K562 (cell line): Measurements from ENCODE around the gene XPOT. TPM values are rescaled to one million over a fixed set of nuclear protein-coding genes. Genes with fewer than 3 reads are reported as not detected.

Experiments used
- ATAC-seq: fragments of 200-7000 bp; cut with Tn5 transposase; 3 replicates; pipeline ENCODE4 v1.9.1; 2020; ENCODE audit warnings: moderate library complexity
- BruUV-seq: library from RNA; stranded (reverse); fragments of 400-500 nt; replicated peaks from 2 replicates; lab custom pipeline; 2021; lab: Mats Ljungman, UMichigan
- CTCF ChIA-PET: fragments of 300-600 bp; formaldehyde crosslinking; extraction: SDS; loops from one replicate; lab custom pipeline; 2021; ENCODE audit warnings: low intra/inter-chr PET ratio; lab: Yijun Ruan, JAX
- POLR2A ChIA-PET: fragments of 300-600, 350-650 bp; sonication (Branson Sonifier 250); formaldehyde crosslinking; extraction: SDS; loops from one replicate; lab custom pipeline; 2021; ENCODE audit warnings: antibody characterized with exemption, inconsistent platforms; lab: Yijun Ruan, JAX
- DNase-seq, 4 experiments: peaks; one replicate each; pipeline versions ENCODE4 v3.0.0 to v3.0.0-alpha.2; 2011 to 2018; ENCODE audit warnings: low spot score in 3 of 4, mixed read lengths in 3 of 4; ENCODE audit errors: extremely low read depth in 1 of 4
- FAIRE-seq: peaks from 2 replicates; lab custom pipeline; 2011; peaks lifted over from hg19 to GRCh38; lab: Jason Lieb, UNC
- H2AFZ ChIP-seq: 2 replicates; pipeline ENCODE4 v1.6.0; 2011; ENCODE audit warnings: low read depth, low read length, control low read depth, inconsistent platforms
- H3K27ac ChIP-seq: fragments of 200-600 bp; 3 replicates; pipeline ENCODE4 v1.8.0; 2011; ENCODE audit warnings: low read depth, mild to moderate bottlenecking, control low read depth, inconsistent platforms, low read length, moderate library complexity, mixed read lengths; ENCODE audit errors: extremely low read depth
- H3K27me3 ChIP-seq, 2 experiments: fragments of 300-600 bp in 1 of 2; 2 replicates in 1 of 2; 3 replicates in 1 of 2; pipeline versions ENCODE4 v1.6.0 to v1.8.0; 2011; ENCODE audit warnings: inconsistent platforms in 2 of 2, low read length in 2 of 2, mild to moderate bottlenecking in 1 of 2, mixed read lengths in 1 of 2, moderate library complexity in 1 of 2; ENCODE audit not compliant: control insufficient read depth in 2 of 2, insufficient read depth in 2 of 2
- H3K36me3 ChIP-seq: fragments of 300-600 bp; 3 replicates; pipeline ENCODE4 v1.8.0; 2011; ENCODE audit warnings: mild to moderate bottlenecking, low read length, inconsistent platforms; ENCODE audit not compliant: control insufficient read depth, insufficient read depth
- H3K4me1 ChIP-seq, 2 experiments: fragments of 200-600 bp in 1 of 2; replicated peaks in 1 of 2; 2 replicates in 1 of 2; 3 replicates in 1 of 2; pipeline versions ENCODE4 v1.5.1 to v1.8.0; 2011; ENCODE audit warnings: inconsistent platforms in 2 of 2, low read length in 2 of 2, mild to moderate bottlenecking in 1 of 2, mixed read lengths in 1 of 2, moderate library complexity in 1 of 2; ENCODE audit not compliant: control insufficient read depth in 2 of 2, insufficient read depth in 2 of 2
- H3K4me2 ChIP-seq: 2 replicates; pipeline ENCODE4 v1.6.1; 2011; ENCODE audit warnings: low read length, control low read depth, inconsistent platforms, mixed read lengths; ENCODE audit not compliant: insufficient read depth
- H3K4me3 ChIP-seq: fragments of 200-600 bp; sonication (generic), shearing (Covaris generic); 2 replicates; pipeline ENCODE4 v1.5.1; 2016; ENCODE audit warnings: control low read depth, inconsistent platforms
- H3K79me2 ChIP-seq: fragments of 200-600 bp; 3 replicates; pipeline ENCODE4 v1.8.0; 2011; ENCODE audit warnings: low read length, inconsistent platforms; ENCODE audit not compliant: control insufficient read depth, insufficient read depth
- H3K9ac ChIP-seq, 2 experiments: 2 replicates each; pipeline versions ENCODE4 v1.6.0 to v1.6.1; 2011; ENCODE audit warnings: low read depth in 2 of 2, low read length in 2 of 2, control low read depth in 1 of 2, inconsistent platforms in 1 of 2, mild to moderate bottlenecking in 1 of 2, mixed read lengths in 1 of 2; ENCODE audit not compliant: insufficient read depth in 1 of 2
- H3K9me1 ChIP-seq: one replicate; pipeline ENCODE4 v1.6.0; 2011; ENCODE audit warnings: inconsistent platforms, mild to moderate bottlenecking, low read length, moderate library complexity; ENCODE audit not compliant: control insufficient read depth, insufficient read depth
- H3K9me3 ChIP-seq: replicated peaks from 2 replicates; pipeline ENCODE4 v1.5.1; 2011; ENCODE audit warnings: low read depth, low read length, inconsistent platforms; ENCODE audit not compliant: control insufficient read depth, insufficient read depth
- H4K20me1 ChIP-seq: replicated peaks from 2 replicates; pipeline ENCODE4 v1.6.1; 2011; ENCODE audit warnings: low read length, inconsistent platforms, mixed read lengths; ENCODE audit not compliant: control insufficient read depth, insufficient read depth
- ARHGAP35 ChIP-seq: fragments of 450-650 bp; IDR thresholded peaks from 2 replicates; pipeline ENCODE4 v1.6.1; 2018; ENCODE audit not compliant: partially characterized antibody
- ARID2 ChIP-seq: fragments of 450-650 bp; IDR thresholded peaks from 2 replicates; pipeline ENCODE4 v1.6.1; 2017; ENCODE audit warnings: antibody characterized with exemption, mild to moderate bottlenecking
- ATF1 ChIP-seq, 2 experiments: fragments of 450-650 bp in 1 of 2; IDR thresholded peaks; 2 replicates each; pipeline ENCODE4 v1.6.1; 2016; ENCODE audit warnings: missing compliant biosample characterization in 1 of 2, missing genetic modification characterization in 1 of 2
- CBX2 ChIP-seq: fragments of 200-600 bp; sonication (generic); IDR thresholded peaks from one replicate; pipeline ENCODE4 v1.6.1; 2012; ENCODE audit warnings: mild to moderate bottlenecking, low read length, inconsistent platforms; ENCODE audit not compliant: insufficient read depth, poor library complexity, severe bottlenecking
- CCNT2 ChIP-seq: IDR thresholded peaks from 2 replicates; pipeline ENCODE4 v1.6.1; 2011; ENCODE audit warnings: borderline replicate concordance, low read depth, mild to moderate bottlenecking, moderate library complexity, mixed read lengths, low read length; ENCODE audit not compliant: insufficient read length; ENCODE audit errors: extremely low read depth
- ELF1 ChIP-seq: fragments of 200-800 bp; sonication (Bioruptor generic); IDR thresholded peaks from 2 replicates; pipeline ENCODE4 v1.6.1; 2016; ENCODE audit warnings: missing genetic modification characterization, missing compliant biosample characterization
- HDAC6 ChIP-seq: IDR thresholded peaks from 2 replicates; pipeline ENCODE4 v1.6.1; 2012; ENCODE audit warnings: low read depth, mild to moderate bottlenecking, control low read depth, inconsistent platforms, low read length, moderate library complexity
- HDGF ChIP-seq: fragments of 450-650 bp; IDR thresholded peaks from 2 replicates; pipeline ENCODE4 v1.6.1; 2016
- HSF4 ChIP-seq: fragments of 250-450 bp; sonication (Bioruptor Pico); IDR thresholded peaks from 2 replicates; pipeline ENCODE4 v2.1.2; 2022; ENCODE audit warnings: mild to moderate bottlenecking, moderate library complexity, borderline replicate concordance
- KAT8 ChIP-seq: fragments of 450-650 bp; IDR thresholded peaks from 2 replicates; pipeline ENCODE4 v1.6.1; 2016; ENCODE audit warnings: low read depth, mild to moderate bottlenecking
- MYNN ChIP-seq, 2 experiments: sonication (generic); formaldehyde crosslinking in 1 of 2; IDR thresholded peaks; 2 replicates each; pipeline versions ENCODE4 v1.5.0 to v1.6.1; 2016 to 2020; ENCODE audit warnings: antibody characterized with exemption in 1 of 2, missing genetic modification reagents in 1 of 2
- RBM15 ChIP-seq: fragments of 200-400 bp; formaldehyde crosslinking; IDR thresholded peaks from 2 replicates; pipeline ENCODE4 v1.6.1; 2018; ENCODE audit warnings: mild to moderate bottlenecking, low read length, moderate library complexity; ENCODE audit not compliant: insufficient read depth
- ZNF121 ChIP-seq: sonication (generic); formaldehyde crosslinking; conservative IDR thresholded peaks from 2 replicates; pipeline ENCODE4 v1.8.0; 2022; ENCODE audit warnings: missing genetic modification reagents
- ZNF124 ChIP-seq: sonication (generic); formaldehyde crosslinking; IDR thresholded peaks from 2 replicates; pipeline ENCODE4 v1.8.1; 2022; ENCODE audit warnings: missing genetic modification reagents
- ZNF217 ChIP-seq: sonication (generic); formaldehyde crosslinking; IDR thresholded peaks from 2 replicates; pipeline ENCODE4 v1.8.0; 2022; ENCODE audit warnings: mild to moderate bottlenecking, missing genetic modification reagents
- WGBS: fragments of 100-300 bp; shearing (Covaris generic); methylation state at CpG from one replicate; pipeline ENCODE4 v1.1.6; 2016; ENCODE audit warnings: low coverage, mixed read lengths; ENCODE audit not compliant: insufficient coverage; ENCODE audit errors: missing lambda C conversion rate; 5-methylcytosine and 5-hydroxymethylcytosine counted together
- in situ Hi-C: fragments of 300-500 bp; cut with MboI; formaldehyde crosslinking; loops from 4 replicates; pipeline ENCODE4 v1.15.0; 2018; ENCODE audit warnings: inconsistent platforms, mixed read lengths
- intact Hi-C: fragments of 100-400 bp; cut with micrococcal nuclease; formaldehyde crosslinking; loops from 2 replicates; pipeline ENCODE4 v1.14.2; 2022
- polyA plus RNA-seq, 8 experiments: library from polyadenylated mRNA; depleted of rRNA in 4 of 8; stranded (reverse) in 5 of 8; unstranded in 3 of 8; fragments of >200 nt; fragmentation: Nextera tagmentation in 2 of 8; fragmentation: Illumina TruSeq in 1 of 8; extraction: Ambion mirVana in 2 of 8; extraction: Trizol in 1 of 8; gene quantifications; 2 replicates each; pipeline versions ENCODE4 v1.2.1 to v1.2.3, GENCODE V29; 2011 to 2014; ENCODE audit warnings: inconsistent platforms in 1 of 8, missing spikeins in 1 of 8
- total RNA-seq, 7 experiments: library from RNA; depleted of rRNA in 6 of 7; stranded (reverse); fragments of >200 nt in 6 of 7; fragmentation: Illumina TruSeq in 2 of 7; extraction: Trizol in 2 of 7; gene quantifications; 2 replicates each; pipeline versions ENCODE4 v1.2.1 to v1.2.3, GENCODE V29; 2011 to 2021; ENCODE audit warnings: low replicate concordance in 1 of 7
- TF ChIP-seq, protein P1 (sequence below): sonication (generic); formaldehyde crosslinking; IDR thresholded peaks from 2 replicates; pipeline ENCODE4 v1.8.0; 2022; ENCODE audit warnings: missing genetic modification reagents, mild to moderate bottlenecking, borderline replicate concordance

XPOT gene
- total and polyA plus RNA-seq, 9 of the 15 experiments (the other 6 are each of a cell fraction or from before 2014, with no cell fraction given), result 26.2 to 192 (median 102) TPM

DNA sequence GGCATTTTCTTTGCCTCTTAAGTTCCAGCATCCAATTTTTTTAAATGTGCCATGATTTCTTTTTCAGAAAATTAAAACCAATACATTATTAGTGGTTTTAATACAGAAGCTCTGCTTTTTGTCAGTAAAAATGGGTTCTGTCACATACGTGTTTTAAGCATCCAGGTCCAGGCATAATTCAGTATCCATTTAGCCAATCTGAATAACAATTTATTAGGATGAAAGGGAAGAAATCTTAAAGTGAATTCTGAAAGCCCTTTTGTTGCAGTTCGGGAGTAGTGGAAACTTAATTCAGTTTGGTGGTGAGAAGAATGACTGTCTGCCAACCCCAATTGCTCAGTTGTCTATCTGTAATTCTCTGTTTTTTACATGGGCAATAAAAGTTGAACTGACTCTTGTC is 7.2 kb downstream of the XPOT start:
- Histone ChIP-seq H3K4me1 (peaks cover 9 to 25% of the 10 kb centered on the region in 2 experiments; a peak in 4 of 5 replicates), H3K36me3 (peaks cover 83% of the 10 kb centered on the region), H3K4me3 (no peak overlapping the region), H2AFZ (no peak overlapping the region), H3K9ac (no peak overlapping the region), H3K4me2 (no peak overlapping the region)
- DNase-seq, result no peak
- in situ Hi-C loops, result loop anchor here (5.0 kb wide), 1 partner anchor 36 kb away; no protein-coding TSS in a partner anchor
- no peak for TF ChIP-seq KAT8
- no peak for TF ChIP-seq HSF4 (CRISPR knock-in tag)
- no peak for TF ChIP-seq MYNN (IDR thresholded peaks at IDR 0.05)
- no peak for TF ChIP-seq MYNN (CRISPR knock-in tag; IDR thresholded peaks at IDR 0.05)
- no peak for TF ChIP-seq ZNF121
- TF ChIP-seq ARID2, result no peak
- TF ChIP-seq CCNT2, result no peak
- TF ChIP-seq ARHGAP35, result no peak
- TF ChIP-seq ATF1 (CRISPR knock-in tag; IDR thresholded peaks at IDR 0.05), result no peak
- TF ChIP-seq ATF1 (tag; IDR thresholded peaks at IDR 0.05), result no peak
- TF ChIP-seq CBX2, result no peak
- no peak for TF ChIP-seq ZNF124 (CRISPR knock-in tag)
- no peak for TF ChIP-seq ELF1 (tag)
- TF ChIP-seq RBM15, result no peak
- TF ChIP-seq, protein P1, sequence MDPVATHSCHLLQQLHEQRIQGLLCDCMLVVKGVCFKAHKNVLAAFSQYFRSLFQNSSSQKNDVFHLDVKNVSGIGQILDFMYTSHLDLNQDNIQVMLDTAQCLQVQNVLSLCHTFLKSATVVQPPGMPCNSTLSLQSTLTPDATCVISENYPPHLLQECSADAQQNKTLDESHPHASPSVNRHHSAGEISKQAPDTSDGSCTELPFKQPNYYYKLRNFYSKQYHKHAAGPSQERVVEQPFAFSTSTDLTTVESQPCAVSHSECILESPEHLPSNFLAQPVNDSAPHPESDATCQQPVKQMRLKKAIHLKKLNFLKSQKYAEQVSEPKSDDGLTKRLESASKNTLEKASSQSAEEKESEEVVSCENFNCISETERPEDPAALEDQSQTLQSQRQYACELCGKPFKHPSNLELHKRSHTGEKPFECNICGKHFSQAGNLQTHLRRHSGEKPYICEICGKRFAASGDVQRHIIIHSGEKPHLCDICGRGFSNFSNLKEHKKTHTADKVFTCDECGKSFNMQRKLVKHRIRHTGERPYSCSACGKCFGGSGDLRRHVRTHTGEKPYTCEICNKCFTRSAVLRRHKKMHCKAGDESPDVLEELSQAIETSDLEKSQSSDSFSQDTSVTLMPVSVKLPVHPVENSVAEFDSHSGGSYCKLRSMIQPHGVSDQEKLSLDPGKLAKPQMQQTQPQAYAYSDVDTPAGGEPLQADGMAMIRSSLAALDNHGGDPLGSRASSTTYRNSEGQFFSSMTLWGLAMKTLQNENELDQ (CRISPR knock-in tag), result no peak
- no peak for TF ChIP-seq HDGF
- no peak for TF ChIP-seq ZNF217 (CRISPR knock-in tag)
- no peak for TF ChIP-seq HDAC6
- TF ChIP-seq, all 486 proteins: peak for 0
- FAIRE-seq, result no peak
- H3K27me3 ChIP-seq, result no peaks in the 10 kb centered on the region
- no peaks in the 10 kb centered on the region for H3K9me1 ChIP-seq
- POLR2A ChIA-PET, result interaction anchor here (1.3 to 1.8 kb wide), 2 partner anchors 10 to 26 kb away, joined by 3 to 10 read pairs; no protein-coding TSS in a partner anchor
- H3K9me3 ChIP-seq, result no peaks in the 10 kb centered on the region
- 97% methylated on average over 2 of the region's 2 CpGs for WGBS
- H3K27ac ChIP-seq, result no peak overlapping the region
- no peak for ATAC-seq
- intact Hi-C loops, result no loop called here
- CTCF ChIA-PET, result no interaction called here
- H3K79me2 ChIP-seq, result peaks cover 77% of the 10 kb centered on the region
- H4K20me1 ChIP-seq, result 0 out of 2 replicates have a peak, but pooled peaks cover 6% of the 10 kb centered on the region
- no TSS peak for BruUV-seq
